ENCODE data around the gene MXRA7.

DNA sequence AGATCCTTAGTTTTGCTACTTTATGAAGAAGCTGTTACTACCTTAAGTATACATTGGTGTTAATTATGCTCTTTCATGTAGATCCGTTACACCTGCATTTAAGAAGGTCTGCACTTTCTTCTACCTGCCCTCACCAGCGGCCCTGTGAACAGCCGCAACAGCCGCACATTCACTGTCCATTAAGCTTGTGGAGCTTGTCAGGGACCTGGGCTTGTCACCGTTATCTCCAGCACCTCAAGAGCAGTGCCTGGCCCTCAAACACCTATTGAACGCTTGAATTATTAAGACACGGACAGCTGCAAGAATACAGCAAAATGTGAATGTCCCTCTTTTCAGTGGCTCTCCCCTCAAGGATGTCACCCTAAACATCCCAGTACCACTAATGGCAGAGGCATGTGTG lies 3.0 kb upstream of the MXRA7 start:
- TF ChIP-seq JUND (IDR thresholded peaks at IDR 0.05) (no peak), RXRA (IDR thresholded peaks at IDR 0.05) (no peak), YY1 (IDR thresholded peaks at IDR 0.05) (no peak), REST (IDR thresholded peaks at IDR 0.05) (no peak), SP1 (IDR thresholded peaks at IDR 0.05) (no peak), TAF1 (conservative IDR thresholded peaks at IDR 0.05) (no peak)
- TF ChIP-seq, protein P1, sequence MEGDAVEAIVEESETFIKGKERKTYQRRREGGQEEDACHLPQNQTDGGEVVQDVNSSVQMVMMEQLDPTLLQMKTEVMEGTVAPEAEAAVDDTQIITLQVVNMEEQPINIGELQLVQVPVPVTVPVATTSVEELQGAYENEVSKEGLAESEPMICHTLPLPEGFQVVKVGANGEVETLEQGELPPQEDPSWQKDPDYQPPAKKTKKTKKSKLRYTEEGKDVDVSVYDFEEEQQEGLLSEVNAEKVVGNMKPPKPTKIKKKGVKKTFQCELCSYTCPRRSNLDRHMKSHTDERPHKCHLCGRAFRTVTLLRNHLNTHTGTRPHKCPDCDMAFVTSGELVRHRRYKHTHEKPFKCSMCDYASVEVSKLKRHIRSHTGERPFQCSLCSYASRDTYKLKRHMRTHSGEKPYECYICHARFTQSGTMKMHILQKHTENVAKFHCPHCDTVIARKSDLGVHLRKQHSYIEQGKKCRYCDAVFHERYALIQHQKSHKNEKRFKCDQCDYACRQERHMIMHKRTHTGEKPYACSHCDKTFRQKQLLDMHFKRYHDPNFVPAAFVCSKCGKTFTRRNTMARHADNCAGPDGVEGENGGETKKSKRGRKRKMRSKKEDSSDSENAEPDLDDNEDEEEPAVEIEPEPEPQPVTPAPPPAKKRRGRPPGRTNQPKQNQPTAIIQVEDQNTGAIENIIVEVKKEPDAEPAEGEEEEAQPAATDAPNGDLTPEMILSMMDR (IDR thresholded peaks at IDR 0.05; ENCODE audit: low read depth, low read length, missing input control): no peak

Measured in liver (tissue), 3 donors.